ENCODE results near the gene TMEM108. TPM values are rescaled to one million over a fixed set of nuclear protein-coding genes. Genes with fewer than 3 reads are reported as not detected.

Gene TMEM108
- total and polyA plus RNA-seq, 10 of the 15 experiments (the other 5 are each of a cell fraction or from before 2014, with no cell fraction given): 0.02 to 0.58 (median 0.12) TPM; not detected in 5

DNA sequence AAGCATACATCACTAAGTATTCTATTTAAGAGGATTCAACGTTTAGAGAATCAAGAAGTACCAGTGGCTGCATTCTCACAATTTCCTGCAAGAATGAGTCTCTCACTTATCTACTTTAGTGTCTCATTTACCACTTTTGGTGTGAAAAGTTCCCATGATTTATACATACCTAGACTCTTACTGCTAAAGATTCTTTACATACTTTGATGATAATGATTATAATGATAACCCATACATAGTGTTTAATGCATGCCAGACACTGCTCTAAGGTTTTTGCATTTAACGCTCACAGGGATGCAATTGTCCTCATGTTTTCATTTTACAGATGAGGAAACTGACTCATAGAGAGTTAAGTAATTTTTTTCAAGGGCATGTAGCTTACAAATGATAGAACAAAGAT lies 133.6 kb downstream of the TMEM108 start:
- in situ Hi-C loops (cut with MboI) (no loop called here), intact Hi-C loops (cut with micrococcal nuclease; ENCODE audit: unreplicated experiment) (no loop called here)
- DNase-seq (ENCODE audit: low read depth, low spot score) (no peak), FAIRE-seq (no peak), ATAC-seq (no peak)
- ChIA-PET CTCF (no interaction called here), SMC1A (ENCODE audit: uncharacterized antibody, unreplicated experiment) (no interaction called here), POLR2A (no interaction called here), RAD21 (ENCODE audit: unreplicated experiment) (no interaction called here)
- Histone ChIP-seq H3K4me1 (ENCODE audit: control insufficient read depth, insufficient read depth, low read length) (no peaks in the 10 kb centered on the region), H3K4me2 (ENCODE audit: control insufficient read depth, insufficient read depth) (no peak overlapping the region), H3K4me3 (no peak overlapping the region), H2AFZ (ENCODE audit: control insufficient read depth, low read depth, low read length) (no peak overlapping the region), H3K79me2 (ENCODE audit: control insufficient read depth, insufficient read depth, low read length) (no peaks in the 10 kb centered on the region), H3K36me3 (ENCODE audit: control insufficient read depth in 2 of 2, insufficient read depth in 2 of 2, low read length in 1 of 2) (no peaks in the 10 kb centered on the region), H3K9ac (ENCODE audit: control insufficient read depth, insufficient read depth, low read length) (no peak overlapping the region), H3K27ac (ENCODE audit: control insufficient read depth, insufficient read depth) (no peak overlapping the region), H3K27me3 (replicated peaks in 1 of 2; ENCODE audit: control insufficient read depth in 2 of 2, insufficient read depth in 2 of 2, low read length in 1 of 2) (no peaks in the 10 kb centered on the region; a peak in 1 of 4 replicates), H4K20me1 (ENCODE audit: control insufficient read depth, insufficient read depth) (no peaks in the 10 kb centered on the region), H3K9me3 (replicated peaks; ENCODE audit: control insufficient read depth, insufficient read depth, low read length) (no peaks in the 10 kb centered on the region; the same call in 2 of the 3 replicates)
- 2% methylated on average over 2 of the region's 2 CpGs for WGBS (ENCODE audit: insufficient coverage, insufficient replicate concordance, low lambda C conversion rate, missing lambda C conversion rate)
- BruUV-seq (replicated peaks): no TSS peak
- TF ChIP-seq BCL11A (IDR thresholded peaks at IDR 0.05; ENCODE audit: low read depth, low read length): no peak
- TF ChIP-seq, protein P1, sequence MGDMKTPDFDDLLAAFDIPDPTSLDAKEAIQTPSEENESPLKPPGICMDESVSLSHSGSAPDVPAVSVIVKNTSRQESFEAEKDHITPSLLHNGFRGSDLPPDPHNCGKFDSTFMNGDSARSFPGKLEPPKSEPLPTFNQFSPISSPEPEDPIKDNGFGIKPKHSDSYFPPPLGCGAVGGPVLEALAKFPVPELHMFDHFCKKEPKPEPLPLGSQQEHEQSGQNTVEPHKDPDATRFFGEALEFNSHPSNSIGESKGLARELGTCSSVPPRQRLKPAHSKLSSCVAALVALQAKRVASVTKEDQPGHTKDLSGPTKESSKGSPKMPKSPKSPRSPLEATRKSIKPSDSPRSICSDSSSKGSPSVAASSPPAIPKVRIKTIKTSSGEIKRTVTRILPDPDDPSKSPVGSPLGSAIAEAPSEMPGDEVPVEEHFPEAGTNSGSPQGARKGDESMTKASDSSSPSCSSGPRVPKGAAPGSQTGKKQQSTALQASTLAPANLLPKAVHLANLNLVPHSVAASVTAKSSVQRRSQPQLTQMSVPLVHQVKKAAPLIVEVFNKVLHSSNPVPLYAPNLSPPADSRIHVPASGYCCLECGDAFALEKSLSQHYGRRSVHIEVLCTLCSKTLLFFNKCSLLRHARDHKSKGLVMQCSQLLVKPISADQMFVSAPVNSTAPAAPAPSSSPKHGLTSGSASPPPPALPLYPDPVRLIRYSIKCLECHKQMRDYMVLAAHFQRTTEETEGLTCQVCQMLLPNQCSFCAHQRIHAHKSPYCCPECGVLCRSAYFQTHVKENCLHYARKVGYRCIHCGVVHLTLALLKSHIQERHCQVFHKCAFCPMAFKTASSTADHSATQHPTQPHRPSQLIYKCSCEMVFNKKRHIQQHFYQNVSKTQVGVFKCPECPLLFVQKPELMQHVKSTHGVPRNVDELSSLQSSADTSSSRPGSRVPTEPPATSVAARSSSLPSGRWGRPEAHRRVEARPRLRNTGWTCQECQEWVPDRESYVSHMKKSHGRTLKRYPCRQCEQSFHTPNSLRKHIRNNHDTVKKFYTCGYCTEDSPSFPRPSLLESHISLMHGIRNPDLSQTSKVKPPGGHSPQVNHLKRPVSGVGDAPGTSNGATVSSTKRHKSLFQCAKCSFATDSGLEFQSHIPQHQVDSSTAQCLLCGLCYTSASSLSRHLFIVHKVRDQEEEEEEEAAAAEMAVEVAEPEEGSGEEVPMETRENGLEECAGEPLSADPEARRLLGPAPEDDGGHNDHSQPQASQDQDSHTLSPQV (IDR thresholded peaks at IDR 0.05): no peak
- TF ChIP-seq MEF2A (IDR thresholded peaks at IDR 0.05; ENCODE audit: insufficient read depth, low read depth, low read length): no peak
- TF ChIP-seq, protein P2, sequence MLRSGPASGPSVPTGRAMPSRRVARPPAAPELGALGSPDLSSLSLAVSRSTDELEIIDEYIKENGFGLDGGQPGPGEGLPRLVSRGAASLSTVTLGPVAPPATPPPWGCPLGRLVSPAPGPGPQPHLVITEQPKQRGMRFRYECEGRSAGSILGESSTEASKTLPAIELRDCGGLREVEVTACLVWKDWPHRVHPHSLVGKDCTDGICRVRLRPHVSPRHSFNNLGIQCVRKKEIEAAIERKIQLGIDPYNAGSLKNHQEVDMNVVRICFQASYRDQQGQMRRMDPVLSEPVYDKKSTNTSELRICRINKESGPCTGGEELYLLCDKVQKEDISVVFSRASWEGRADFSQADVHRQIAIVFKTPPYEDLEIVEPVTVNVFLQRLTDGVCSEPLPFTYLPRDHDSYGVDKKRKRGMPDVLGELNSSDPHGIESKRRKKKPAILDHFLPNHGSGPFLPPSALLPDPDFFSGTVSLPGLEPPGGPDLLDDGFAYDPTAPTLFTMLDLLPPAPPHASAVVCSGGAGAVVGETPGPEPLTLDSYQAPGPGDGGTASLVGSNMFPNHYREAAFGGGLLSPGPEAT (IDR thresholded peaks at IDR 0.05; ENCODE audit: low read depth): no peak
- TF ChIP-seq CREM (IDR thresholded peaks at IDR 0.05; ENCODE audit: low read depth): no peak
- no peak for TF ChIP-seq DPF2 (IDR thresholded peaks at IDR 0.05)
- no peak for TF ChIP-seq EED (IDR thresholded peaks at IDR 0.05; ENCODE audit: low read depth)
- TF ChIP-seq KDM1A (IDR thresholded peaks at IDR 0.05; ENCODE audit: borderline replicate concordance): no peak
- TF ChIP-seq KLF5 (IDR thresholded peaks at IDR 0.05; ENCODE audit: partially characterized antibody): no peak
- TF ChIP-seq, protein P3, sequence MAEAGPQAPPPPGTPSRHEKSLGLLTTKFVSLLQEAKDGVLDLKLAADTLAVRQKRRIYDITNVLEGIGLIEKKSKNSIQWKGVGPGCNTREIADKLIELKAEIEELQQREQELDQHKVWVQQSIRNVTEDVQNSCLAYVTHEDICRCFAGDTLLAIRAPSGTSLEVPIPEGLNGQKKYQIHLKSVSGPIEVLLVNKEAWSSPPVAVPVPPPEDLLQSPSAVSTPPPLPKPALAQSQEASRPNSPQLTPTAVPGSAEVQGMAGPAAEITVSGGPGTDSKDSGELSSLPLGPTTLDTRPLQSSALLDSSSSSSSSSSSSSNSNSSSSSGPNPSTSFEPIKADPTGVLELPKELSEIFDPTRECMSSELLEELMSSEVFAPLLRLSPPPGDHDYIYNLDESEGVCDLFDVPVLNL (IDR thresholded peaks at IDR 0.05; ENCODE audit: low read depth, low read length): no peak
- no peak for TF ChIP-seq ASH2L (IDR thresholded peaks at IDR 0.05; ENCODE audit: borderline replicate concordance, low read depth)
- TF ChIP-seq SIN3A (IDR thresholded peaks at IDR 0.05; ENCODE audit: low read depth, low read length): no peak
- TF ChIP-seq, protein P4, sequence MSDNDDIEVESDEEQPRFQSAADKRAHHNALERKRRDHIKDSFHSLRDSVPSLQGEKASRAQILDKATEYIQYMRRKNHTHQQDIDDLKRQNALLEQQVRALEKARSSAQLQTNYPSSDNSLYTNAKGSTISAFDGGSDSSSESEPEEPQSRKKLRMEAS (IDR thresholded peaks at IDR 0.05; ENCODE audit: low read depth, low read length): no peak
- no peak for TF ChIP-seq TBL1XR1 (IDR thresholded peaks at IDR 0.05; ENCODE audit: low read depth, low read length)
- no peak for TF ChIP-seq FOXK2 (IDR thresholded peaks at IDR 0.05)
- no peak for TF ChIP-seq CHD1 (IDR thresholded peaks at IDR 0.05; ENCODE audit: low read depth, low read length)
- TF ChIP-seq, protein P5, sequence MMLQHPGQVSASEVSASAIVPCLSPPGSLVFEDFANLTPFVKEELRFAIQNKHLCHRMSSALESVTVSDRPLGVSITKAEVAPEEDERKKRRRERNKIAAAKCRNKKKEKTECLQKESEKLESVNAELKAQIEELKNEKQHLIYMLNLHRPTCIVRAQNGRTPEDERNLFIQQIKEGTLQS (IDR thresholded peaks at IDR 0.05; ENCODE audit: borderline replicate concordance, extremely low read depth, low read depth, low read length): no peak

All from GM12878 (cell line).